HG02938 (cell line): Measurements from ENCODE around the gene GPR75.

Experiments used
- ATAC-seq: cut with Tn5 transposase; IDR thresholded peaks from one replicate; pipeline ENCODE4 v1.9.1; 2021; ENCODE audit warnings: mild to moderate bottlenecking, moderate library complexity; ENCODE audit not compliant: unreplicated experiment

The GPR75 gene

GRCh38 chr2:53859206-53860181 is at the start of gene GPR75:
Gene GPR75 (minus strand): TSS chr2:53859967. CDS start chr2:53854756, 5,211 bp downstream.
- ATAC-seq: no peak

- ATAC-seq: no peak
Measured at GRCh38 chr2:53907582-53907981, 47.8 kb upstream of the GPR75 start.

GRCh38 chr2:53905396-53905795 is 45.6 kb upstream of the GPR75 start:
- ATAC-seq: no peak

- no peak for ATAC-seq
Measured at GRCh38 chr2:53903011-53903410, 43.2 kb upstream of the GPR75 start.

GRCh38 chr2:53901192-53901591 is 41.4 kb upstream of the GPR75 start:
- ATAC-seq: no peak

GRCh38 chr2:53896864-53897263 is 37.1 kb upstream of the GPR75 start:
- no peak for ATAC-seq

- no peak for ATAC-seq
Measured at GRCh38 chr2:53886406-53887280, 26.9 kb upstream of the GPR75 start.

GRCh38 chr2:53884883-53885282 is 25.1 kb upstream of the GPR75 start:
- no peak for ATAC-seq

GRCh38 chr2:53881986-53882385 is 22.2 kb upstream of the GPR75 start:
- ATAC-seq: no peak

- ATAC-seq: no peak
Measured at GRCh38 chr2:53881360-53881759, 21.6 kb upstream of the GPR75 start.

- ATAC-seq: no peak
Measured at GRCh38 chr2:53880756-53881155, 21.0 kb upstream of the GPR75 start.

- no peak for ATAC-seq
Measured at GRCh38 chr2:53877556-53877955, 17.8 kb upstream of the GPR75 start.

GRCh38 chr2:53877112-53877511 is 17.3 kb upstream of the GPR75 start:
- no peak for ATAC-seq

GRCh38 chr2:53874401-53874950 is 14.7 kb upstream of the GPR75 start:
- ATAC-seq: no peak

- no peak for ATAC-seq
Measured at GRCh38 chr2:53867773-53868172, 8.0 kb upstream of the GPR75 start.

- no peak for ATAC-seq
Measured at GRCh38 chr2:53867169-53867568, 7.4 kb upstream of the GPR75 start.

- ATAC-seq: no peak
Measured at GRCh38 chr2:53865962-53866361, 6.2 kb upstream of the GPR75 start.

- no peak for ATAC-seq
Measured at GRCh38 chr2:53865264-53865663, 5.5 kb upstream of the GPR75 start.

GRCh38 chr2:53863538-53864227 is 3.9 kb upstream of the GPR75 start:
- ATAC-seq: no peak

GRCh38 chr2:53861824-53862223 is 2.1 kb upstream of the GPR75 start:
- no peak for ATAC-seq

- no peak for ATAC-seq
Measured at GRCh38 chr2:53856272-53856671, 3.5 kb downstream of the GPR75 start.
